HEK293 (cell line): ENCODE results near the gene AFF1.
A peak's percentile ranks its signal among the peaks of the same experiment; 100 is the strongest.

Experiments
- CTCF ChIA-PET: fragments of 350-600 bp; formaldehyde crosslinking; extraction: SDS; loops from one replicate; lab custom pipeline; 2021; ENCODE audit warnings: antibody characterized with exemption; lab: Yijun Ruan, JAX
- POLR2A ChIA-PET: fragments of 300-600 bp; formaldehyde crosslinking; extraction: SDS; loops from one replicate; lab custom pipeline; 2020; ENCODE audit warnings: antibody characterized with exemption, inconsistent platforms; lab: Yijun Ruan, JAX
- H3K27ac ChIP-seq: fragments of 200-500 bp; sonication (Bioruptor generic); 2 replicates; pipeline ENCODE4 v1.5.1; 2014; ENCODE audit warnings: low read depth, low read length, control low read depth, inconsistent platforms; ENCODE audit errors: extremely low read depth
- H3K36me3 ChIP-seq, 2 experiments: fragments of 200-500 bp in 1 of 2; sonication (Bioruptor generic) in 1 of 2; 1 replicate in 1 of 2; 2 replicates in 1 of 2; pipeline ENCODE4 v1.5.1; 2014 to 2017; ENCODE audit warnings: inconsistent platforms in 2 of 2, low read length in 2 of 2; ENCODE audit not compliant: control insufficient read depth in 2 of 2, insufficient read depth in 1 of 2
- H3K4me1 ChIP-seq: fragments of 200-500 bp; sonication (Bioruptor generic); 2 replicates; pipeline ENCODE4 v1.5.1; 2014; ENCODE audit warnings: mild to moderate bottlenecking, low read length, inconsistent platforms; ENCODE audit not compliant: control insufficient read depth, insufficient read depth
- H3K4me3 ChIP-seq: 2 replicates; pipeline ENCODE4 v1.5.1; 2011; ENCODE audit warnings: low read depth, mild to moderate bottlenecking, control low read depth, low read length, moderate library complexity
- H3K9me3 ChIP-seq: fragments of 200-500 bp; sonication (Bioruptor generic); 2 replicates; pipeline ENCODE4 v1.5.1; 2014; ENCODE audit warnings: low read depth, low read length, inconsistent platforms; ENCODE audit not compliant: control insufficient read depth, insufficient read depth
- KLF17 ChIP-seq: fragments of 450-650 bp; formaldehyde crosslinking; IDR thresholded peaks from 2 replicates; pipeline ENCODE4 v1.5.1; 2016; ENCODE audit warnings: missing biosample characterization, missing genetic modification characterization
- SP2 ChIP-seq: fragments of 450-650 bp; formaldehyde crosslinking; IDR thresholded peaks from 2 replicates; pipeline ENCODE4 v1.5.1; 2016; ENCODE audit warnings: missing biosample characterization, missing genetic modification characterization
- TSHZ1 ChIP-seq: fragments of 450-650 bp; formaldehyde crosslinking; IDR thresholded peaks from 2 replicates; pipeline ENCODE4 v1.5.1; 2016; ENCODE audit warnings: missing biosample characterization, missing genetic modification characterization, borderline replicate concordance
- ZBTB17 ChIP-seq: fragments of 450-650 bp; formaldehyde crosslinking; IDR thresholded peaks from 2 replicates; pipeline ENCODE4 v1.5.1; 2016; ENCODE audit warnings: missing biosample characterization, missing genetic modification characterization
- ZIC2 ChIP-seq: fragments of 450-650 bp; formaldehyde crosslinking; IDR thresholded peaks from 2 replicates; pipeline ENCODE4 v1.5.1; 2016; ENCODE audit warnings: missing biosample characterization, missing genetic modification characterization
- ZNF121 ChIP-seq: fragments of 450-650 bp; formaldehyde crosslinking; IDR thresholded peaks from 2 replicates; pipeline ENCODE4 v1.5.1; 2016; ENCODE audit warnings: missing biosample characterization, missing genetic modification characterization
- ZNF221 ChIP-seq: fragments of 450-650 bp; formaldehyde crosslinking; IDR thresholded peaks from 2 replicates; pipeline ENCODE4 v1.5.1; 2017; ENCODE audit warnings: missing biosample characterization, missing genetic modification characterization, borderline replicate concordance
- ZNF280D ChIP-seq: fragments of 450-650 bp; formaldehyde crosslinking; IDR thresholded peaks from 2 replicates; pipeline ENCODE4 v1.5.1; 2016; ENCODE audit warnings: missing biosample characterization, missing genetic modification characterization
- ZNF335 ChIP-seq: fragments of 450-650 bp; formaldehyde crosslinking; conservative IDR thresholded peaks from 2 replicates; pipeline ENCODE4 v1.5.1; 2016; ENCODE audit warnings: missing biosample characterization, missing genetic modification characterization
- ZNF366 ChIP-seq: fragments of 450-650 bp; formaldehyde crosslinking; conservative IDR thresholded peaks from 2 replicates; pipeline ENCODE4 v1.5.1; 2016; ENCODE audit warnings: missing biosample characterization, missing genetic modification characterization
- ZNF518A ChIP-seq: fragments of 450-650 bp; formaldehyde crosslinking; conservative IDR thresholded peaks from 2 replicates; pipeline ENCODE4 v1.5.1; 2016; ENCODE audit warnings: low read depth, missing biosample characterization, missing genetic modification characterization
- ZNF580 ChIP-seq: fragments of 450-650 bp; formaldehyde crosslinking; IDR thresholded peaks from 2 replicates; pipeline ENCODE4 v1.5.1; 2016; ENCODE audit warnings: missing biosample characterization, missing genetic modification characterization
- ZNF600 ChIP-seq: fragments of 450-650 bp; formaldehyde crosslinking; IDR thresholded peaks from 2 replicates; pipeline ENCODE4 v1.5.1; 2016; ENCODE audit warnings: missing biosample characterization, missing genetic modification characterization
- ZNF654 ChIP-seq: fragments of 450-650 bp; formaldehyde crosslinking; IDR thresholded peaks from 2 replicates; pipeline ENCODE4 v1.5.1; 2016; ENCODE audit warnings: low read depth, missing biosample characterization, missing genetic modification characterization
- ZXDB ChIP-seq: fragments of 450-650 bp; formaldehyde crosslinking; IDR thresholded peaks from 2 replicates; pipeline ENCODE4 v1.5.1; 2016; ENCODE audit warnings: missing biosample characterization, missing genetic modification characterization

The AFF1 gene

GRCh38 chr4:87038837-87039615, 104.2 kb downstream of the AFF1 start:
- POLR2A ChIA-PET: interaction anchor here (1.0 kb wide), 1 partner anchor 104 kb away, joined by 4 read pairs; the partner anchor contains the start of gene AFF1
- no peak overlapping the region for H3K27ac ChIP-seq
- no peaks in the 10 kb centered on the region for H3K9me3 ChIP-seq

GRCh38 chr4:87041141-87041540, 106.3 kb downstream of the AFF1 start:
- H3K4me3 ChIP-seq: no peak overlapping the region
- CTCF ChIA-PET: no interaction called here
- POLR2A ChIA-PET: interaction anchor here (0.7 kb wide), 1 partner anchor 42 kb away, joined by 3 read pairs; no protein-coding TSS in a partner anchor
- H3K36me3 ChIP-seq: no peaks in the 10 kb centered on the region
- H3K9me3 ChIP-seq: no peaks in the 10 kb centered on the region
- peaks cover 8% of the 10 kb centered on the region for H3K4me1 ChIP-seq
- no peak overlapping the region for H3K27ac ChIP-seq
- TF ChIP-seq ZNF366 (tag by site-specific recombination) (no peak), ZXDB (tag by site-specific recombination) (no peak), ZNF518A (tag by site-specific recombination) (no peak), ZNF121 (no peak), ZNF580 (tag by site-specific recombination) (no peak), ZNF221 (tag by site-specific recombination) (no peak), TSHZ1 (tag by site-specific recombination) (no peak)

More at GRCh38 chr4:87038837-87039615, 104.2 kb downstream of the AFF1 start:
- H3K36me3 ChIP-seq: no peaks in the 10 kb centered on the region
- TF ChIP-seq ZNF600 (tag by site-specific recombination) (peak; percentile 87), ZNF280D (no peak), ZIC2 (tag by site-specific recombination) (peak; percentile 51; the same call in 1 of the 2 replicates), ZNF654 (tag by site-specific recombination) (no peak), ZNF335 (tag by site-specific recombination) (0 out of 2 replicates have a peak, but pooled peaks have one; percentile 14), ZBTB17 (tag by site-specific recombination) (peak; percentile 73), SP2 (tag by site-specific recombination) (peak; percentile 17; the same call in 1 of the 2 replicates), KLF17 (tag by site-specific recombination) (no peak)
- CTCF ChIA-PET: no interaction called here
- H3K4me1 ChIP-seq: peaks cover 14% of the 10 kb centered on the region; the same call in 1 of the 2 replicates
- no peak overlapping the region for H3K4me3 ChIP-seq
